B cell (primary cell): Measurements from ENCODE around the gene OR8S1. TPM values are rescaled to one million over a fixed set of nuclear protein-coding genes. Genes with fewer than 3 reads are reported as not detected.

ENCODE experiments used
- ATAC-seq: fragments of 200-7000 bp; cut with Tn5 transposase; one replicate; pipeline ENCODE4 v1.10.0; 2021; ENCODE audit warnings: low read depth, mild to moderate bottlenecking, moderate number of reproducible peaks, moderate library complexity
- CTCF ChIA-PET: fragments of 350-600 bp; sonication (Branson Sonifier 250); formaldehyde crosslinking; loops from one replicate; lab custom pipeline; 2021; ENCODE audit warnings: antibody characterized with exemption, inconsistent platforms; lab: Charles Lee
- POLR2A ChIA-PET: fragments of 350-600 bp; sonication (Branson Sonifier 250); formaldehyde crosslinking; loops from one replicate; lab custom pipeline; 2021; ENCODE audit warnings: antibody characterized with exemption; lab: Charles Lee
- DNase-seq: peaks from one replicate; pipeline ENCODE4 v3.0.0; 2013
- H2AFZ ChIP-seq: 2 replicates; pipeline ENCODE4 v1.6.1; 2012; ENCODE audit warnings: mild to moderate bottlenecking, low read depth, low read length; ENCODE audit not compliant: insufficient read depth, poor library complexity, severe bottlenecking
- H3K27ac ChIP-seq, 2 donors: 1 replicate in 1 of 2; 2 replicates in 1 of 2; pipeline ENCODE4 v1.5.1; 2012 to 2013; ENCODE audit warnings: low read length in 2 of 2, mild to moderate bottlenecking in 2 of 2, moderate library complexity in 1 of 2
- H3K27me3 ChIP-seq, 4 experiments: fragments of 200-600 bp in 1 of 4; sonication (generic) in 1 of 4; replicated peaks in 1 of 4; 1 replicate in 2 of 4; 2 replicates in 2 of 4; pipeline versions ENCODE4 v1.6.1 to v1.7.0; 2013 to 2016; ENCODE audit warnings: low read length in 3 of 4, mild to moderate bottlenecking in 2 of 4, mixed read lengths in 1 of 4, moderate library complexity in 1 of 4; ENCODE audit not compliant: insufficient read depth in 4 of 4, control insufficient read depth in 3 of 4; ENCODE audit errors: control extremely low read depth in 1 of 4
- H3K36me3 ChIP-seq, 2 experiments: replicated peaks in 1 of 2; 1 replicate in 1 of 2; 2 replicates in 1 of 2; pipeline versions ENCODE4 v1.6.1 to v1.7.1; 2013; ENCODE audit warnings: low read length in 1 of 2; ENCODE audit not compliant: insufficient read depth in 2 of 2, control insufficient read depth in 1 of 2; ENCODE audit errors: control extremely low read depth in 1 of 2, extremely low read depth in 1 of 2
- H3K4me1 ChIP-seq, 2 donors: fragments of 200-600 bp in 1 of 2; sonication (generic) in 1 of 2; 1 replicate in 1 of 2; 2 replicates in 1 of 2; pipeline versions ENCODE4 v1.5.1 to v1.6.1; 2013 to 2017; ENCODE audit warnings: low read length in 2 of 2; ENCODE audit not compliant: control insufficient read depth in 2 of 2, insufficient read depth in 2 of 2
- H3K4me2 ChIP-seq: replicated peaks from 2 replicates; pipeline ENCODE3; 2012; ENCODE audit warnings: mild to moderate bottlenecking, low read depth, low read length; ENCODE audit not compliant: poor library complexity, severe bottlenecking
- H3K4me3 ChIP-seq, 5 experiments: fragments of 200-600 bp in 1 of 5; sonication (generic) in 1 of 5; 1 replicate in 3 of 5; 2 replicates in 2 of 5; pipeline versions ENCODE4 v1.5.1 to v1.7.0; 2011 to 2016; ENCODE audit warnings: low read length in 4 of 5, mild to moderate bottlenecking in 4 of 5, low read depth in 2 of 5, control low read depth in 1 of 5, moderate library complexity in 1 of 5; ENCODE audit not compliant: insufficient read depth in 1 of 5; ENCODE audit errors: control extremely low read depth in 1 of 5, extremely low read depth in 1 of 5
- H3K79me2 ChIP-seq: fragments of 200-600 bp; sonication (generic); one replicate; pipeline ENCODE4 v1.6.0; 2016; ENCODE audit warnings: low read length; ENCODE audit not compliant: control insufficient read depth, insufficient read depth
- H3K9ac ChIP-seq: fragments of 200-600 bp; sonication (generic); 2 replicates; pipeline ENCODE4 v1.6.1; 2017; ENCODE audit warnings: mild to moderate bottlenecking, low read length, moderate library complexity
- H3K9me3 ChIP-seq, 3 donors: one replicate each; pipeline versions ENCODE4 v1.6.1 to v1.7.1; 2013; ENCODE audit warnings: low read length in 2 of 3; ENCODE audit not compliant: control insufficient read depth in 2 of 3, insufficient read depth in 1 of 3; ENCODE audit errors: control extremely low read depth in 1 of 3
- H4K20me1 ChIP-seq: 2 replicates; pipeline ENCODE4 v1.6.0; 2012; ENCODE audit warnings: mild to moderate bottlenecking, low read length; ENCODE audit not compliant: insufficient read depth, control insufficient read depth, poor library complexity, severe bottlenecking
- H3K27ac Mint-ChIP-seq: one replicate; pipeline ENCODE4 v1.8.0; 2021; ENCODE audit warnings: mixed read lengths
- H3K27me3 Mint-ChIP-seq: one replicate; pipeline ENCODE4 v1.8.0; 2021; ENCODE audit warnings: mixed read lengths
- H3K4me1 Mint-ChIP-seq: one replicate; pipeline ENCODE4 v1.8.0; 2021; ENCODE audit warnings: mixed read lengths
- H3K4me3 Mint-ChIP-seq: one replicate; pipeline ENCODE4 v1.8.0; 2021; ENCODE audit warnings: mixed read lengths
- H3K9me3 Mint-ChIP-seq: one replicate; pipeline ENCODE4 v1.8.0; 2022; ENCODE audit warnings: mixed read lengths; ENCODE audit not compliant: insufficient read depth
- EZH2 ChIP-seq: IDR thresholded peaks from 2 replicates; pipeline ENCODE4 v1.6.1; 2012; ENCODE audit warnings: borderline replicate concordance, low read depth, mild to moderate bottlenecking, moderate library complexity, low read length; ENCODE audit not compliant: insufficient read depth, poor library complexity, severe bottlenecking
- WGBS: methylation state at CpG from one replicate; pipeline ENCODE4 v1.1.5; 2013; ENCODE audit warnings: missing lambda C conversion rate; ENCODE audit not compliant: insufficient coverage; 5-methylcytosine and 5-hydroxymethylcytosine counted together
- intact Hi-C: fragments of 100-400 bp; cut with micrococcal nuclease; formaldehyde crosslinking; loops from one replicate; pipeline ENCODE4 v1.10.0; 2022
- polyA minus RNA-seq: library from RNA; depleted of rRNA, polyadenylated mRNA; stranded (reverse); fragments of >200 nt; gene quantifications from 2 replicates; pipeline ENCODE4 v1.2.3, GENCODE V29; 2012
- polyA plus RNA-seq: library from polyadenylated mRNA; depleted of rRNA; stranded (reverse); fragments of >200 nt; gene quantifications from 2 replicates; pipeline ENCODE4 v1.2.3, GENCODE V29; 2012
- total RNA-seq, 2 donors: library from RNA; stranded (reverse); fragments of 120-200 nt in 1 of 2; gene quantifications; 1 replicate in 1 of 2; 2 replicates in 1 of 2; pipeline versions ENCODE4 v1.2.3 to v1.2.4, GENCODE V29; 2013 to 2022
- TF ChIP-seq, protein P1 (sequence below): fragments of 200-600 bp; IDR thresholded peaks from one replicate; pipeline ENCODE4 v1.8.0; 2022; ENCODE audit warnings: antibody characterized with exemption, mild to moderate bottlenecking

Gene OR8S1, protein sequence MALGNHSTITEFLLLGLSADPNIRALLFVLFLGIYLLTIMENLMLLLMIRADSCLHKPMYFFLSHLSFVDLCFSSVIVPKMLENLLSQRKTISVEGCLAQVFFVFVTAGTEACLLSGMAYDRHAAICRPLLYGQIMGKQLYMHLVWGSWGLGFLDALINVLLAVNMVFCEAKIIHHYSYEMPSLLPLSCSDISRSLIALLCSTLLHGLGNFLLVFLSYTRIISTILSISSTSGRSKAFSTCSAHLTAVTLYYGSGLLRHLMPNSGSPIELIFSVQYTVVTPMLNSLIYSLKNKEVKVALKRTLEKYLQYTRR
- total RNA-seq: not detected in 2 replicates
- not detected for total RNA-seq (2013)
- polyA plus RNA-seq: not detected in 2 replicates
- not detected in 2 replicates for polyA minus RNA-seq

DNA sequence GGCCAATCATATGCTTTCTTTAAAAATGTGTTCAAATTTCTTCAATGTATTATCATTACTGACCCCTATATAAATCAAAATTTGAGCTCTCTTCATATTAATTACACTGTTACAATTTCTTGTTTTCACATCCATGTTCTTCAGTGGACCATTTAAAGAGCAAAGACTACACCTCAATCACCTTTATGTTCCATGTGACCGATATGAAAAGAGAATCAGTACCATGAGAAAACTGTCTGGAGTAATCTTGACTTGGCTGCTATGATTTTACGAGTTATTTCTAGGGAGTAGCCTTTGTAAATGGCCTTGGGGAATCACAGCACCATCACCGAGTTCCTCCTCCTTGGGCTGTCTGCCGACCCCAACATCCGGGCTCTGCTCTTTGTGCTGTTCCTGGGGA, at the start of gene OR8S1:
OR8S1 (plus strand) TSS at position 301 of the 400 bp plus-strand sequence; CDS start at position 301, 0 bp downstream.
- ChIA-PET CTCF (no interaction called here), POLR2A (no interaction called here)
- Mint-ChIP-seq H3K27me3 (peaks cover 25% of the 10 kb centered on the region), H3K9me3 (no peaks in the 10 kb centered on the region), H3K27ac (no peak within 1 kb of the TSS), H3K4me3 (no peak within 1 kb of the TSS), H3K4me1 (no peaks in the 10 kb centered on the region)
- Histone ChIP-seq H3K4me2 (no peak within 1 kb of the TSS), H3K27me3 (peaks cover 0 to 3% (median 0%) of the 10 kb centered on the region in 4 experiments), H2AFZ (no peak within 1 kb of the TSS), H3K4me3 (no peak within 1 kb of the TSS), H4K20me1 (no peaks in the 10 kb centered on the region), H3K27ac (no peak within 1 kb of the TSS), H3K9me3 (peaks cover 0 to 7% (median 0%) of the 10 kb centered on the region in 3 donors), H3K79me2 (no peaks in the 10 kb centered on the region), H3K9ac (no peak within 1 kb of the TSS), H3K36me3 (no peaks in the 10 kb centered on the region), H3K4me1 (no peaks in the 10 kb centered on the region)
- no peak for ATAC-seq
- TF ChIP-seq EZH2: no peak
- TF ChIP-seq, protein P1, sequence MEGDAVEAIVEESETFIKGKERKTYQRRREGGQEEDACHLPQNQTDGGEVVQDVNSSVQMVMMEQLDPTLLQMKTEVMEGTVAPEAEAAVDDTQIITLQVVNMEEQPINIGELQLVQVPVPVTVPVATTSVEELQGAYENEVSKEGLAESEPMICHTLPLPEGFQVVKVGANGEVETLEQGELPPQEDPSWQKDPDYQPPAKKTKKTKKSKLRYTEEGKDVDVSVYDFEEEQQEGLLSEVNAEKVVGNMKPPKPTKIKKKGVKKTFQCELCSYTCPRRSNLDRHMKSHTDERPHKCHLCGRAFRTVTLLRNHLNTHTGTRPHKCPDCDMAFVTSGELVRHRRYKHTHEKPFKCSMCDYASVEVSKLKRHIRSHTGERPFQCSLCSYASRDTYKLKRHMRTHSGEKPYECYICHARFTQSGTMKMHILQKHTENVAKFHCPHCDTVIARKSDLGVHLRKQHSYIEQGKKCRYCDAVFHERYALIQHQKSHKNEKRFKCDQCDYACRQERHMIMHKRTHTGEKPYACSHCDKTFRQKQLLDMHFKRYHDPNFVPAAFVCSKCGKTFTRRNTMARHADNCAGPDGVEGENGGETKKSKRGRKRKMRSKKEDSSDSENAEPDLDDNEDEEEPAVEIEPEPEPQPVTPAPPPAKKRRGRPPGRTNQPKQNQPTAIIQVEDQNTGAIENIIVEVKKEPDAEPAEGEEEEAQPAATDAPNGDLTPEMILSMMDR: no peak
- DNase-seq: no peak
- 100% methylated on average over 4 of the region's 5 CpGs for WGBS
- intact Hi-C loops: no loop called here

DNA sequence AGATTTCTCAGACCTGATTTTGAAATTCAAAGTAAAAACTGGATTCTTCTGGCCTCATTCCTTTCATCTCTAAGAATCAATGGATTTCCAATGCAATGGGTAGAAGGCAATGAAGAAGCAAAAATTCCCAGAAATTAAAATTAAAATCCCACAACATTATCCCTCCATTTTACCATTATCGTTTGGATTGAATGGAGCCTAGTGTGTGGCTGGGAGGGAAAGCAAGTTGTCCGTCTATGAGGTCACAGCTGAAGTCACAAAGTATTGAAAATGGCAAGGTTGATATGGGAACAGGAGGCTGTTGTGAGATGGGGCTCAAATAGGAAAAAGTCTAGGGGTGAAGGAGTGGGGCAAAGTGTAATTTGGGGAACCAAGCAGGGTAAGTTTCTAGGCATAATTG, 43.2 kb upstream of the OR8S1 start, which contains the start of gene C12orf54:
C12orf54 (plus strand) TSS at position 301 of the 400 bp plus-strand sequence. CDS start 799 bp downstream, outside the sequence.
- Histone ChIP-seq H3K27ac (no peak within 1 kb of the TSS), H3K4me1 (no peaks in the 10 kb centered on the region), H3K36me3 (no peaks in the 10 kb centered on the region), H3K4me2 (no peak within 1 kb of the TSS), H3K9ac (no peak within 1 kb of the TSS), H3K27me3 (peaks cover 0 to 4% (median 1%) of the 10 kb centered on the region in 4 experiments), H2AFZ (no peak within 1 kb of the TSS), H3K9me3 (no peaks in the 10 kb centered on the region), H3K79me2 (no peaks in the 10 kb centered on the region), H3K4me3 (no peak within 1 kb of the TSS), H4K20me1 (no peaks in the 10 kb centered on the region)
- intact Hi-C loops: no loop called here
- Mint-ChIP-seq H3K4me3 (no peak within 1 kb of the TSS), H3K27me3 (peaks cover 16% of the 10 kb centered on the region), H3K4me1 (no peaks in the 10 kb centered on the region), H3K9me3 (peaks cover 4% of the 10 kb centered on the region), H3K27ac (no peak within 1 kb of the TSS)
- WGBS: 100% methylated on average over 1 of the region's 2 CpGs
- DNase-seq: no peak
- POLR2A ChIA-PET: no interaction called here
- CTCF ChIA-PET: no interaction called here
- TF ChIP-seq, protein P1: no peak
- TF ChIP-seq EZH2: no peak
- no peak for ATAC-seq
